Testis (tissue), 3 donors: Measurements from ENCODE around the gene PLXDC1. TPM values are rescaled to one million over a fixed set of nuclear protein-coding genes. Genes with fewer than 3 reads are reported as not detected.

Experiments used
- DNase-seq: peaks from one replicate; pipeline ENCODE4 v3.0.0-alpha.2; 2019
- H3K27ac ChIP-seq, 2 donors: fragments of 200-600 bp; sonication (generic); one replicate each; pipeline ENCODE4 v1.5.1; 2019
- H3K27me3 ChIP-seq: fragments of 200-600 bp; sonication (generic); one replicate; pipeline ENCODE4 v1.5.1; 2019
- H3K36me3 ChIP-seq: fragments of 200-600 bp; sonication (generic); one replicate; pipeline ENCODE4 v1.5.1; 2017; ENCODE audit warnings: low read depth; ENCODE audit errors: missing control alignments
- H3K4me1 ChIP-seq: fragments of 200-600 bp; sonication (generic); one replicate; pipeline ENCODE4 v1.5.1; 2019
- H3K4me3 ChIP-seq, 2 donors: fragments of 200-600 bp; sonication (generic); one replicate each; pipeline ENCODE4 v1.5.1; 2017 to 2019
- H3K9me3 ChIP-seq: fragments of 200-600 bp; sonication (generic); one replicate; pipeline ENCODE4 v1.5.1; 2017
- POLR2A ChIP-seq: fragments of 450-650 bp; IDR thresholded peaks from one replicate; pipeline ENCODE4 v1.6.1; 2017; ENCODE audit warnings: antibody characterized with exemption, mild to moderate bottlenecking, moderate library complexity
- WGBS, 2 donors: methylation state at CpG; one replicate each; pipeline ENCODE4 v1.1.5; 2018; 5-methylcytosine and 5-hydroxymethylcytosine counted together
- intact Hi-C: fragments of 100-400 bp; cut with DNase I; formaldehyde crosslinking; loops from one replicate; pipeline ENCODE4 v1.15.1; 2023; ENCODE audit warnings: low total_unique reads
- polyA plus RNA-seq: library from polyadenylated mRNA; stranded (reverse); fragments of 350-450 nt; fragmentation: Illumina TruSeq; extraction: RNeasy Lipid Tissue Mini Kit (QIAGEN cat#74804); gene quantifications from one replicate; pipeline ENCODE4 v1.2.3, GENCODE V29; 2014; ENCODE audit warnings: low read depth, low replicate concordance; ENCODE audit not compliant: insufficient read depth
- total RNA-seq, 2 donors: library from RNA; depleted of rRNA; stranded (reverse); fragments of >200 nt; gene quantifications; one replicate each; pipeline ENCODE4 v1.2.3, GENCODE V29; 2016
- TF ChIP-seq, protein P1 (sequence below), 3 experiments: fragments of 450-650 bp in 2 of 3; fragments of 200-600 bp in 1 of 3; sonication (generic) in 1 of 3; IDR thresholded peaks; one replicate each; pipeline ENCODE4 v1.5.1; 2016 to 2019; ENCODE audit warnings: antibody characterized with exemption in 3 of 3, mild to moderate bottlenecking in 2 of 3, moderate library complexity in 1 of 3

The PLXDC1 gene
- total and polyA plus RNA-seq, 3 donors from 2014 or later: 9.6 to 40.5 (median 14.8) TPM

DNA sequence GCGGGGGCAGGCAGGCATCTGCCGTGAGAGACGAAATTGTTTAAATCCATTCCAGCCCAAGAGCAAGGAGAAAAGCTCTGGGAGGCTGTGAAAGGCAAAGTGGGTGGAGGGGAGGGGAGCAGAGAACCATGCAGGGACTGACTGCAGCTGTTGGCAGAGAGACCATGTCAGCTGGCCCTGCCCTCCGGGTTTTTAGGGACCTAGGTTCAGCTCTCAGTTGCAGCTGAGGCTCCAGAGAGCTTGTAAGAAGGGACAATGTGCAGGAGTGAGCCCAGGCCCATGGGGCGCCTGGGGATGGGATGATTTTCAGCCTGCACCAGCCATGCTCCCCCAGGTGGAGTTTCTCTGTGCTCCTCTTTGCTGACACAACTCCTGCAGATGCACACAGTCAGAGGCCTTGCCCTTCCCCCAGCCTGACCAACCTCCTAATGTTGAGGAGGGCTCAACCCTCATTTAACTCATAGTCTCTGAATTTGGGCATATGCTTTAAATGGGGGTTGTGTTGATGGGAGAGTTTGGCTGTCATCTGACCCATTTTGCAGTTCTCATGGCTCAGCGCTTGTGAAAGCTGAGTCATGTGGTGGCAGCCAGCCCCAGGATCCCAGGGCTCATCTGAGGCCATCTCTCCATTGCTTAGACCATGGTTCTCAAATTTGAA lies 70.9 kb downstream of the PLXDC1 start:
- Histone ChIP-seq H3K9me3 (no peaks in the 10 kb centered on the region), H3K36me3 (no peaks in the 10 kb centered on the region), H3K27ac (no peak overlapping the region), H3K4me1 (peaks cover 7% of the 10 kb centered on the region), H3K27me3 (no peaks in the 10 kb centered on the region), H3K4me3 (no peak overlapping the region)
- intact Hi-C loops: loop anchor here (10.0 kb wide), 1 partner anchor 96 kb away; no protein-coding TSS in a partner anchor
- no peak for DNase-seq
- 80 to 86% methylated on average over 4 to 6 of the region's 6 CpGs for WGBS, 2 donors
- no peak for TF ChIP-seq POLR2A
- TF ChIP-seq, protein P1, sequence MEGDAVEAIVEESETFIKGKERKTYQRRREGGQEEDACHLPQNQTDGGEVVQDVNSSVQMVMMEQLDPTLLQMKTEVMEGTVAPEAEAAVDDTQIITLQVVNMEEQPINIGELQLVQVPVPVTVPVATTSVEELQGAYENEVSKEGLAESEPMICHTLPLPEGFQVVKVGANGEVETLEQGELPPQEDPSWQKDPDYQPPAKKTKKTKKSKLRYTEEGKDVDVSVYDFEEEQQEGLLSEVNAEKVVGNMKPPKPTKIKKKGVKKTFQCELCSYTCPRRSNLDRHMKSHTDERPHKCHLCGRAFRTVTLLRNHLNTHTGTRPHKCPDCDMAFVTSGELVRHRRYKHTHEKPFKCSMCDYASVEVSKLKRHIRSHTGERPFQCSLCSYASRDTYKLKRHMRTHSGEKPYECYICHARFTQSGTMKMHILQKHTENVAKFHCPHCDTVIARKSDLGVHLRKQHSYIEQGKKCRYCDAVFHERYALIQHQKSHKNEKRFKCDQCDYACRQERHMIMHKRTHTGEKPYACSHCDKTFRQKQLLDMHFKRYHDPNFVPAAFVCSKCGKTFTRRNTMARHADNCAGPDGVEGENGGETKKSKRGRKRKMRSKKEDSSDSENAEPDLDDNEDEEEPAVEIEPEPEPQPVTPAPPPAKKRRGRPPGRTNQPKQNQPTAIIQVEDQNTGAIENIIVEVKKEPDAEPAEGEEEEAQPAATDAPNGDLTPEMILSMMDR (IDR thresholded peaks at IDR 0.05): no peak

DNA sequence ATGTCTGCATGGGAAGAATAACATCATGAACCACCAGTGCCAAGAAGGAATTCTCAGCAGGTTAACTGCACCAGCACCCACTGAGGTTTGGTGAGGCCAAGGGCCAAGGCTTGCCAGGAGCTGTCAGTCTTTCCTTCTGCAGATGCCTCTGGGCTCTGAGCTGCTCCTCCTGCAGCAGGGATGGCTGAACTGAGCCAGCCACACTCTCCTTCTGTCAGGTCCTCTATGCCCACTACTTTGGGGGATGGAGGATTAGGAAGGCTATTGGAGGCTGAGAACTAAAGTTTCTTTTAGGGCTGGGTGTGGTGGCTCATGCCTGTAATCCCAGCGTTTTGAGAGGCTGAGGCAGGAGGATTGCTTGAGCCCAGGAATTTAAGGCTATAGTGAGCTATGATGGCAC lies 71.6 kb downstream of the PLXDC1 start:
- TF ChIP-seq, protein P1 (IDR thresholded peaks at IDR 0.05): no peak
- no peak for TF ChIP-seq POLR2A
- intact Hi-C loops: loop anchor here (10.0 kb wide), 1 partner anchor 95 kb away; no protein-coding TSS in a partner anchor
- no peaks in the 10 kb centered on the region for H3K27me3 ChIP-seq
- DNase-seq: no peak
- H3K4me1 ChIP-seq: peaks cover 7% of the 10 kb centered on the region
- no peaks in the 10 kb centered on the region for H3K9me3 ChIP-seq
- H3K27ac ChIP-seq: no peak overlapping the region
- no peaks in the 10 kb centered on the region for H3K36me3 ChIP-seq
- 70 to 79% methylated on average over 1 of the region's 1 CpG for WGBS, 2 donors
- H3K4me3 ChIP-seq: no peak overlapping the region

DNA sequence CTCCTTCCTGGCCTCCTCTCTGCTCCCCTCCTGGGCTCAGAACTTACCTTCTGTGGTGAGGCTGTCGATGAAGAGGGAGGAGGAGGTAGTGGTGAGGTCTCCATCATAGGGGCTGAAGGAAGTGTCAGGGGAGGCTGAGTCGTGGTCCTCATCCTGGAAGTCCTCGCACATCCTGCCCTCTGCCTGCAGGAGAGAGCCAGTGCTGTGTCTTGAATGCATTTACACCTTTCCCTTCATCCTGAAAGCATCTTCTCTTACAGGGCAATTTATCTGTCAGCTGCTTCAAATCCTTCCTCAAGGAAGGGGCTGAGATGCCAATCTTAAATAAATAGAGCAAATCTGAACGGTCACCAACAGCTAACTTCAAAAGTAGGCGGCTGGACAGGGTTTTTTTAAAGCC lies 73.6 kb downstream of the PLXDC1 start:
- DNase-seq: no peak
- Histone ChIP-seq H3K27ac (no peak overlapping the region), H3K27me3 (no peaks in the 10 kb centered on the region), H3K4me1 (peaks cover 5% of the 10 kb centered on the region), H3K36me3 (no peaks in the 10 kb centered on the region), H3K4me3 (no peak overlapping the region), H3K9me3 (no peaks in the 10 kb centered on the region)
- TF ChIP-seq, protein P1 (IDR thresholded peaks at IDR 0.05): no peak
- no peak for TF ChIP-seq POLR2A
- WGBS, 2 donors: 80 to 87% methylated on average over 5 of the region's 5 CpGs
- intact Hi-C loops: no loop called here

DNA sequence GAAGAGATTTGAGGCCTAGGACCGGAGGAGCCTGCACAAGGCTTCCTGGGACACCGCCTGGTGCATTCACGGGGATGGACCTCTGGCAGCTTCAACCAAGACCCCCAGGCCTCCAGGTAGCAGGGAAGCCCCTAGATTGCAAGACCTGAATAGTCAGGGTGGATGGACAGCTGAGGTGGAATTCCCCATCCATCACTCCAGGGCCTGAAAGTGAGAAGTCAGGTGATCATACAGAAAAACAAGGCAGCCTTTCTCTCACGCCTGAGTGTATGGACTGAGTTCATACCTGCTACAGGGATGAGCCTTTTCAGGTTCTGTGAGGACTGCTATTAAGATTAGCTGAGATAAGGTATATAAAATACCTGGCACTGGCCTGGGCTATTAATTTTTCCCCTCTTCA lies 74.2 kb downstream of the PLXDC1 start:
- no peak for DNase-seq
- Histone ChIP-seq H3K4me3 (no peak overlapping the region), H3K27ac (no peak overlapping the region), H3K9me3 (no peaks in the 10 kb centered on the region), H3K4me1 (peaks cover 4% of the 10 kb centered on the region), H3K27me3 (no peaks in the 10 kb centered on the region), H3K36me3 (no peaks in the 10 kb centered on the region)
- TF ChIP-seq POLR2A: no peak
- TF ChIP-seq, protein P1 (IDR thresholded peaks at IDR 0.05): no peak
- intact Hi-C loops: no loop called here
- WGBS, 2 donors: 96% methylated on average over 4 of the region's 4 CpGs

DNA sequence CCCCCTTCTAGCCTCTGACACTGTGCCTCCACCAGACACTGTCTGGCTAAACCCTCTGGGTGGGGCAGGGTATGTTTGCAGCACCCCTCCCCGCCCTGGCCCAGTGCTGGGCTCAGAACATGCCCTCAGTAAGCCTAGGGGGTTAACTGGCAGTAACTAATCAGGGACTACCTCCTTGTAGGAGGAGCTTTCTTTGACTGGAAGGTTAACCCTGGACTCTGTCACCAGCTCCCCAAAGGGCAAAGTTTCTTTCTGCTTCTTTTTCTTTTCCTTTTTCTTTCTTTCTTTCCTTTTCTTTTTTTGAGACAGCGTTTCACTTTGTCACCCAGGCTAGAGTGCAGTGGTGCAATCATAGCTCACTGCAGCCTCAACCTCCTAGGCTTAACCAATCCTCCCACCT lies 76.8 kb downstream of the PLXDC1 start:
- intact Hi-C loops: no loop called here

More for the DNA sequence above, 76.8 kb downstream of the PLXDC1 start:
- no peaks in the 10 kb centered on the region for H3K9me3 ChIP-seq
- no peaks in the 10 kb centered on the region for H3K36me3 ChIP-seq
- peaks cover 4% of the 10 kb centered on the region for H3K4me1 ChIP-seq
- TF ChIP-seq, protein P1 (IDR thresholded peaks at IDR 0.05): no peak
- TF ChIP-seq POLR2A: no peak
- no peak for DNase-seq
- WGBS, 2 donors: 100% methylated on average over 1 to 2 of the region's 2 CpGs
- no peak overlapping the region for H3K27ac ChIP-seq
- H3K4me3 ChIP-seq: no peak overlapping the region
- no peaks in the 10 kb centered on the region for H3K27me3 ChIP-seq
